HepG2 (cell line): ENCODE measurements around the gene LRFN2. TPM values are rescaled to one million over a fixed set of nuclear protein-coding genes. Genes with fewer than 3 reads are reported as not detected.

Source experiments
- ATAC-seq: fragments of 200-7000 bp; cut with Tn5 transposase; 3 replicates; pipeline ENCODE4 v1.9.1; 2020; ENCODE audit warnings: mild to moderate bottlenecking, moderate library complexity
- BruUV-seq: library from RNA; stranded (reverse); fragments of 400-500 nt; replicated peaks from 2 replicates; lab custom pipeline; 2021; lab: Mats Ljungman, UMichigan
- CTCF ChIA-PET: fragments of 300-600 bp; formaldehyde crosslinking; extraction: SDS; loops from one replicate; lab custom pipeline; 2021; ENCODE audit warnings: low total read pairs, inconsistent platforms, low intra/inter-chr PET ratio; lab: Yijun Ruan, JAX
- POLR2A ChIA-PET: fragments of 350-600 bp; sonication (Branson Sonifier 250); formaldehyde crosslinking; loops from one replicate; lab custom pipeline; 2020; ENCODE audit warnings: antibody characterized with exemption, inconsistent platforms; lab: Yijun Ruan, JAX
- DNase-seq: peaks from one replicate; pipeline ENCODE4 v3.0.0-alpha.2; 2015; ENCODE audit warnings: low spot score
- FAIRE-seq: peaks from 3 replicates; lab custom pipeline; 2011; peaks lifted over from hg19 to GRCh38; lab: Jason Lieb, UNC
- H2AFZ ChIP-seq: one replicate; pipeline ENCODE4 v1.6.1; 2011; ENCODE audit warnings: low read length, inconsistent platforms
- H3K27ac ChIP-seq: fragments of 300-600 bp; 3 replicates; pipeline ENCODE4 v1.8.0; 2011; ENCODE audit warnings: mixed run types, mild to moderate bottlenecking, mixed read lengths, low read length, inconsistent platforms; ENCODE audit not compliant: insufficient read depth; ENCODE audit errors: extremely low read length
- H3K27me3 ChIP-seq, 2 experiments: fragments of 200-600 bp in 1 of 2; 2 replicates in 1 of 2; 3 replicates in 1 of 2; pipeline versions ENCODE4 v1.6.0 to v1.8.0; 2011; ENCODE audit warnings: low read length in 2 of 2, mild to moderate bottlenecking in 2 of 2, moderate library complexity in 2 of 2, inconsistent platforms in 1 of 2; ENCODE audit not compliant: insufficient read depth in 2 of 2, control insufficient read depth in 1 of 2
- H3K36me3 ChIP-seq, 2 experiments: fragments of 200-600 bp in 1 of 2; replicated peaks in 1 of 2; 2 replicates in 1 of 2; 3 replicates in 1 of 2; pipeline versions ENCODE4 v1.5.1 to v1.8.0; 2011; ENCODE audit warnings: low read length in 2 of 2, inconsistent platforms in 1 of 2; ENCODE audit not compliant: insufficient read depth in 2 of 2, control insufficient read depth in 1 of 2
- H3K4me1 ChIP-seq: 2 replicates; pipeline ENCODE4 v1.5.1; 2012; ENCODE audit warnings: low read length, inconsistent platforms; ENCODE audit not compliant: insufficient read depth
- H3K4me2 ChIP-seq: 2 replicates; pipeline ENCODE4 v1.6.0; 2011; ENCODE audit warnings: low read depth, low read length, inconsistent platforms
- H3K4me3 ChIP-seq, 3 experiments: fragments of 200-600 bp in 1 of 3; sonication (generic), shearing (Covaris generic) in 1 of 3; replicated peaks in 1 of 3; 2 replicates each; pipeline ENCODE4 v1.5.1; 2011 to 2016; ENCODE audit warnings: low read length in 3 of 3, inconsistent platforms in 2 of 3, low read depth in 2 of 3, mild to moderate bottlenecking in 2 of 3, control low read depth in 1 of 3, mixed read lengths in 1 of 3; ENCODE audit not compliant: insufficient read depth in 1 of 3
- H3K79me2 ChIP-seq: one replicate; pipeline ENCODE4 v1.6.1; 2011; ENCODE audit warnings: low read length, inconsistent platforms; ENCODE audit not compliant: insufficient read depth
- H3K9ac ChIP-seq: 2 replicates; pipeline ENCODE4 v1.6.0; 2011; ENCODE audit warnings: mild to moderate bottlenecking, low read depth, low read length, inconsistent platforms; ENCODE audit not compliant: insufficient read depth
- H3K9me3 ChIP-seq: 2 replicates; pipeline ENCODE4 v1.5.1; 2012; ENCODE audit warnings: mild to moderate bottlenecking, low read length
- H4K20me1 ChIP-seq: 2 replicates; pipeline ENCODE4 v1.6.0; 2011; ENCODE audit warnings: inconsistent platforms, mild to moderate bottlenecking, low read length, moderate library complexity; ENCODE audit not compliant: insufficient read depth
- ATF1 ChIP-seq: IDR thresholded peaks from 2 replicates; pipeline ENCODE4 v1.6.1; 2016; ENCODE audit warnings: mild to moderate bottlenecking, control low read depth
- CAMTA2 ChIP-seq: sonication (generic); formaldehyde crosslinking; IDR thresholded peaks from 2 replicates; pipeline ENCODE4 v1.4.0; 2020; ENCODE audit warnings: mild to moderate bottlenecking, missing genetic modification reagents, borderline replicate concordance
- CENPX ChIP-seq: sonication (generic); formaldehyde crosslinking; IDR thresholded peaks from 2 replicates; pipeline ENCODE4 v1.9.0; 2021; ENCODE audit warnings: mild to moderate bottlenecking, missing genetic modification reagents, moderate library complexity
- MAF1 ChIP-seq: sonication (generic); formaldehyde crosslinking; IDR thresholded peaks from 2 replicates; pipeline ENCODE4 v1.5.0; 2020; ENCODE audit warnings: missing genetic modification reagents, borderline replicate concordance
- MAFF ChIP-seq: IDR thresholded peaks from 2 replicates; pipeline ENCODE4 v1.6.1; 2011; ENCODE audit warnings: low read depth, low read length, improper control_type of control experiment
- MAFK ChIP-seq, 2 experiments: IDR thresholded peaks in 1 of 2; conservative IDR thresholded peaks in 1 of 2; 2 replicates each; pipeline ENCODE4 v1.6.1; 2011; ENCODE audit warnings: improper control_type of control experiment in 2 of 2, low read length in 2 of 2
- MBD4 ChIP-seq: IDR thresholded peaks from 2 replicates; pipeline ENCODE4 v1.6.1; 2012; ENCODE audit warnings: low read length, inconsistent platforms, borderline replicate concordance
- NFIB ChIP-seq: sonication (generic); formaldehyde crosslinking; IDR thresholded peaks from 2 replicates; pipeline ENCODE4 v1.9.0; 2021; ENCODE audit warnings: missing genetic modification reagents, mild to moderate bottlenecking, borderline replicate concordance
- POGZ ChIP-seq: sonication (generic); formaldehyde crosslinking; IDR thresholded peaks from 2 replicates; pipeline ENCODE4 v1.4.0; 2020; ENCODE audit warnings: mild to moderate bottlenecking, missing genetic modification reagents
- SAP130 ChIP-seq: IDR thresholded peaks from 2 replicates; pipeline ENCODE4 v1.6.1; 2016; ENCODE audit warnings: low read depth
- SP140L ChIP-seq: sonication (generic); formaldehyde crosslinking; IDR thresholded peaks from 2 replicates; pipeline ENCODE4 v1.4.0; 2020; ENCODE audit warnings: missing genetic modification reagents, borderline replicate concordance
- TCF12 ChIP-seq, 2 experiments: fragments of 450-650 bp in 1 of 2; sonication (generic) in 1 of 2; formaldehyde crosslinking in 1 of 2; IDR thresholded peaks; 2 replicates each; pipeline versions ENCODE4 v1.6.1 to v1.8.0; 2017 to 2022; ENCODE audit warnings: antibody characterized with exemption in 1 of 2, mild to moderate bottlenecking in 1 of 2, missing genetic modification reagents in 1 of 2, moderate library complexity in 1 of 2
- ZFP36L1 ChIP-seq: sonication (generic); formaldehyde crosslinking; IDR thresholded peaks from 2 replicates; pipeline ENCODE4 v1.8.0; 2022; ENCODE audit warnings: mild to moderate bottlenecking, missing genetic modification reagents, moderate library complexity
- ZNF253 ChIP-seq: sonication (generic); formaldehyde crosslinking; IDR thresholded peaks from 2 replicates; pipeline ENCODE4 v1.8.0; 2022; ENCODE audit warnings: mild to moderate bottlenecking, missing genetic modification reagents, borderline replicate concordance
- ZNF460 ChIP-seq: sonication (generic); formaldehyde crosslinking; IDR thresholded peaks from 2 replicates; pipeline ENCODE4 v1.5.1; 2020; ENCODE audit warnings: missing genetic modification reagents, mild to moderate bottlenecking, borderline replicate concordance
- WGBS: methylation state at CpG from one replicate; pipeline ENCODE4 v1.1.6; 2017; ENCODE audit warnings: low lambda C conversion rate; 5-methylcytosine and 5-hydroxymethylcytosine counted together
- in situ Hi-C: cut with HindIII; loops from 2 replicates; pipeline ENCODE4 v1.10.0; 2017; ENCODE audit warnings: low pct_unique_long_range_greater_than_20kb; ENCODE audit not compliant: extremely low pct_ligation_motif_present
- intact Hi-C: fragments of 100-400 bp; cut with micrococcal nuclease; formaldehyde crosslinking; loops from one replicate; pipeline ENCODE4 v1.10.0; 2022; ENCODE audit not compliant: unreplicated experiment
- polyA plus RNA-seq, 8 experiments: library from polyadenylated mRNA; depleted of rRNA in 3 of 8; stranded (reverse) in 7 of 8; unstranded in 1 of 8; fragments of >200 nt; fragmentation: Illumina TruSeq in 4 of 8; extraction: Trizol in 4 of 8; gene quantifications; 2 replicates each; pipeline versions ENCODE4 v1.2.1 to v1.2.3, GENCODE V29; 2011 to 2016; ENCODE audit warnings: low read depth in 4 of 8, missing spikeins in 1 of 8, mixed read lengths in 1 of 8; ENCODE audit not compliant: insufficient read depth in 1 of 8
- total RNA-seq, 5 experiments: library from RNA; depleted of rRNA; stranded (reverse); fragments of >200 nt; fragmentation: Illumina TruSeq; extraction: Trizol; gene quantifications; 2 replicates each; pipeline ENCODE4 v1.2.3, GENCODE V29; 2016; ENCODE audit warnings: low read depth in 1 of 5
- TF ChIP-seq, protein P1 (sequence below): IDR thresholded peaks from 2 replicates; pipeline ENCODE4 v1.6.1; 2016

LRFN2 gene
- total and polyA plus RNA-seq, 2 of the 13 experiments (the other 11 are each of a cell fraction or from before 2014, with no cell fraction given) = not detected

- TF ChIP-seq MBD4 = no peak
- TF ChIP-seq CAMTA2 (CRISPR knock-in tag) = no peak
- no peak for TF ChIP-seq MAF1 (CRISPR knock-in tag)
- TF ChIP-seq NFIB (CRISPR knock-in tag) = no peak
- no peak for TF ChIP-seq ZNF253 (CRISPR knock-in tag)
- TF ChIP-seq ZFP36L1 (CRISPR knock-in tag) = no peak
- TF ChIP-seq, protein P1, sequence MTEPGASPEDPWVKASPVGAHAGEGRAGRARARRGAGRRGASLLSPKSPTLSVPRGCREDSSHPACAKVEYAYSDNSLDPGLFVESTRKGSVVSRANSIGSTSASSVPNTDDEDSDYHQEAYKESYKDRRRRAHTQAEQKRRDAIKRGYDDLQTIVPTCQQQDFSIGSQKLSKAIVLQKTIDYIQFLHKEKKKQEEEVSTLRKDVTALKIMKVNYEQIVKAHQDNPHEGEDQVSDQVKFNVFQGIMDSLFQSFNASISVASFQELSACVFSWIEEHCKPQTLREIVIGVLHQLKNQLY = no peak
- TF ChIP-seq ATF1 (CRISPR knock-in tag) = no peak
These were observed 51.3 kb downstream of the LRFN2 start (continued) for GRCh38 chr6:40535819-40536380.

DNA sequence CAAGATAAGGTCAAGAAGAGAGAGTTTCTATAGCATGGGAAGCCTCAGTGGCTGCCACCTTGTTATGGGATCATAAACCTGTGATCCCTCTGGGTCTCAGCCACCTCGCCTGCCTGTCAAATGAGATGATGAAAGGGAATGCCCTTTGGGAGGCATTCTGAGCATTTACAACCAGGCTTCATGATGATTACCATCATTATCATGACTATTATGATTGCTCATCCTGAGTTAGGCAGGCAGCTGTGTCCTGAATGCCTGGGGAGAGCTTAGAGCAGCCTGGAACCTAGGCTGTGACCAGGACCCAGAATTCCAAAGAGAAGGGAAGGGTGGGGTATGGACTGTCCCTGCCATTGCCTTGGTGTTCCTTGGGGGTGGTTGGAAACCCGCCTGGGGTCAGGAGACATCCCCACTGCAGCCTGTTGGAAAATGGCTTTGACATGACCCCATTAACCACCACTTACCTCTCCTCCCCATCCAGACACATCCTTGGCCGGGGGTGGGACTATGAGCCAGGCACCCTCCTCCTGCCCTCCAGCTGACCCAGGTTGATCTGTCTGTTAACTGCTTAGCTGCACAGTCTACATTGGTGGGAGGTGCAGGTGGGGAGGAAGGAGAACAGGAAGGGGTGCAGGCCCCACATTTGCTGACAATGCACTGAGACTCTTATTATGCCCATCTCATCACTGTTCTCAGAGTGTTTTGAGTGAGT lies 51.9 kb downstream of the LRFN2 start:
- Histone ChIP-seq H3K79me2 (no peaks in the 10 kb centered on the region), H3K4me2 (no peak overlapping the region), H3K9ac (no peak overlapping the region), H3K9me3 (no peaks in the 10 kb centered on the region), H3K27me3 (peaks cover 0 to 7% of the 10 kb centered on the region in 2 experiments; a peak in 3 of 5 replicates), H3K4me3 (no peak overlapping the region), H2AFZ (no peak overlapping the region), H3K27ac (no peak overlapping the region), H3K36me3 (no peaks in the 10 kb centered on the region), H3K4me1 (no peaks in the 10 kb centered on the region), H4K20me1 (no peaks in the 10 kb centered on the region)
- intact Hi-C loops = no loop called here
- CTCF ChIA-PET = no interaction called here
- no peak for TF ChIP-seq SAP130 (CRISPR knock-in tag)
- TF ChIP-seq ZNF460 (CRISPR knock-in tag) = no peak
- no peak for TF ChIP-seq POGZ (CRISPR knock-in tag)
- no peak for TF ChIP-seq TCF12 (IDR thresholded peaks at IDR 0.05)
- no peak for TF ChIP-seq TCF12 (CRISPR knock-in tag; IDR thresholded peaks at IDR 0.05)
- TF ChIP-seq MAFF = peak; percentile 34; the same call in 1 of the 2 replicates
- peak; percentile 26 to 40; a peak in 3 of 4 replicates for TF ChIP-seq MAFK (conservative IDR thresholded peaks at IDR 0.05 in 1 of 2, IDR thresholded peaks at IDR 0.05 in 1 of 2; ENCODE audit: low read length in 2 of 2)
- TF ChIP-seq SP140L (CRISPR knock-in tag) = no peak
- TF ChIP-seq CENPX (CRISPR knock-in tag) = no peak
- POLR2A ChIA-PET = no interaction called here
- no TSS peak for BruUV-seq
- 0% methylated on average over 3 of the region's 3 CpGs for WGBS
- no peak for DNase-seq
- FAIRE-seq = no peak
- no peak for ATAC-seq
- in situ Hi-C loops = no loop called here
